Stimulated activated naive CD8-positive, alpha-beta T cell treated with anti-CD3 and anti-CD28 coated beads, Interleukin-15, Interleukin-2, amounts not matched to agents 100 ng/mL and 50 ng/mL, for 24 hours (primary cell): ENCODE data around the gene TMEM135.
"Not testable (repeated sequence)": the region's sequence is repeated elsewhere in the genome, so short reads cannot be mapped to it uniquely, and the experiment has no call there.

Experiments used
- H3K27ac Mint-ChIP-seq: one replicate; pipeline ENCODE4 v1.8.0; 2021; ENCODE audit warnings: mild to moderate bottlenecking, mixed read lengths
- H3K27me3 Mint-ChIP-seq: one replicate; pipeline ENCODE4 v1.8.0; 2021; ENCODE audit warnings: mixed read lengths
- H3K36me3 Mint-ChIP-seq: one replicate; pipeline ENCODE4 v1.8.0; 2021; ENCODE audit warnings: low read depth, mixed read lengths
- H3K4me1 Mint-ChIP-seq: one replicate; pipeline ENCODE4 v1.8.0; 2021; ENCODE audit warnings: low read depth, mixed read lengths
- H3K4me3 Mint-ChIP-seq: one replicate; pipeline ENCODE4 v1.8.0; 2021; ENCODE audit warnings: mild to moderate bottlenecking, mixed read lengths
- H3K9me3 Mint-ChIP-seq: one replicate; pipeline ENCODE4 v1.8.0; 2021; ENCODE audit warnings: mixed read lengths

The TMEM135 gene

DNA sequence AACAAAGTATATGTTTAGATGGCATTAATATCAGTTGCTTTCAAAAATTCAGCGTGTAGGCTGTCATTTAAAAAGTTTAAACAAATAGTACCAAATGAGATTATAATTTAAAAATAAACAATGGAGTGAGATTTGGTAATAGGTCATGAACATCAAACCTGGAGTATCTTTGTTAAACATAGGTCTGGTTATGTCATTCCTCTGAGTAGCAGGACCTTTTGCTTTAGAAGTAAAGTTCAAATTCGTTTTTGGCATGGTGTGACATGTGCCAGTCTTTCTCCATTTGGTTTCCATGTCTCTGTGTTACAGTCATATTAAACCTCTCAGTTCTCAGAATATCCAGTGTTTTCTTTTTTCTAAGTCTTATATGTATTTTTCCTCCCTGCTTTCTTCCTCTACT is 242.4 kb downstream of the TMEM135 start:
- no peak overlapping the region for H3K27ac Mint-ChIP-seq
- H3K4me1 Mint-ChIP-seq, result no peaks in the 10 kb centered on the region
- H3K36me3 Mint-ChIP-seq, result no peaks in the 10 kb centered on the region
- H3K27me3 Mint-ChIP-seq, result no peaks in the 10 kb centered on the region
- H3K9me3 Mint-ChIP-seq, result no peaks in the 10 kb centered on the region
- no peak overlapping the region for H3K4me3 Mint-ChIP-seq

GRCh38 chr11:87281496-87281895 is 243.8 kb downstream of the TMEM135 start:
- no peaks in the 10 kb centered on the region for H3K4me1 Mint-ChIP-seq
- no peaks in the 10 kb centered on the region for H3K27me3 Mint-ChIP-seq
- H3K36me3 Mint-ChIP-seq, result no peaks in the 10 kb centered on the region
- no peak overlapping the region for H3K27ac Mint-ChIP-seq
- H3K9me3 Mint-ChIP-seq, result no peaks in the 10 kb centered on the region
- no peak overlapping the region for H3K4me3 Mint-ChIP-seq

DNA sequence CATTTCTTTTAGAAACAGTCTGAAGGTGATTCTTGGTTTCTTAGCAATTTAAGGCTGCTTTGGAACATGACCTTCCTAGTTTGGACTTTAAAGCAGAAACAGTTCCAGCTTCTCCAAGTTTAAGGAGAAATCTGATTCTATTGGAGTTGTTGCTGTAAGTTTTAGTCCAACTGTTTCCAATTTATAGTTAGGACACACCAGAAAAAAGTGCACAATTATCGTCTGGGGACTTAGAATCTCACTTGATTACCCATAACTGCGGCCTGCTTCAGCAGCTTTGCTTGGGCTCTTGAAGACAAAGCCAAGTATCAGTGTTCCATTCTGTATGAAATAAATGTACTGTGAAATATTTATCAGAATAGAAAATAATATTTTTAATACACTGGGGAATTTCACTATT is 246.6 kb downstream of the TMEM135 start:
- Mint-ChIP-seq H3K4me1 (no peaks in the 10 kb centered on the region), H3K9me3 (no peaks in the 10 kb centered on the region), H3K27me3 (no peaks in the 10 kb centered on the region), H3K36me3 (no peaks in the 10 kb centered on the region), H3K4me3 (no peak overlapping the region), H3K27ac (no peak overlapping the region)

DNA sequence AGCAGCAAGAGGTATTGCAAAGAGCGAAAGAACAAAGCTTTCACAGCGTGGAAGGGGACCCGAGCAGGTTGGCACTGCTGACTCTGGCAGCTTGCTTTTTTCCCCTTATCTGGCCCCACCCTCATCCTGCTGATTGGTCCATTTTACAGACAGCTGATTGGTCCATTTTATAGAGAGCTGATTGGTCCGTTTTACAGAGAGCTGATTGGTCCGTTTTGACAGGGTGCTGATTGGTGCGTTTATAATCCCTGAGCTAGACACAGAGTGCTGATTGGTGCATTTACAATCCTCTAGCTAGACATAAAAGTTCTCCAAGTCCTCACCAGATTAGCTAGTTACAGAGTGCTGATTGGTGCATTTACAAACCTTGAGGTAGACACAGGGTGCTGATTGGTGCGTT is 247.9 kb downstream of the TMEM135 start:
- not testable (repeated sequence) for H3K27ac Mint-ChIP-seq, H3K9me3 Mint-ChIP-seq, H3K4me1 Mint-ChIP-seq, H3K4me3 Mint-ChIP-seq, H3K27me3 Mint-ChIP-seq, H3K36me3 Mint-ChIP-seq

- Mint-ChIP-seq H3K27ac (no peak overlapping the region), H3K27me3 (no peaks in the 10 kb centered on the region), H3K9me3 (no peaks in the 10 kb centered on the region), H3K4me1 (no peaks in the 10 kb centered on the region), H3K36me3 (no peaks in the 10 kb centered on the region), H3K4me3 (no peak overlapping the region)
These were observed 248.6 kb downstream of the TMEM135 start for GRCh38 chr11:87286338-87286737.

- H3K4me1 Mint-ChIP-seq, result no peaks in the 10 kb centered on the region
- H3K4me3 Mint-ChIP-seq, result no peak overlapping the region
- H3K27me3 Mint-ChIP-seq, result no peaks in the 10 kb centered on the region
- no peak overlapping the region for H3K27ac Mint-ChIP-seq
- H3K36me3 Mint-ChIP-seq, result no peaks in the 10 kb centered on the region
- no peaks in the 10 kb centered on the region for H3K9me3 Mint-ChIP-seq
These were observed 252.7 kb downstream of the TMEM135 start for GRCh38 chr11:87290304-87290922.

DNA sequence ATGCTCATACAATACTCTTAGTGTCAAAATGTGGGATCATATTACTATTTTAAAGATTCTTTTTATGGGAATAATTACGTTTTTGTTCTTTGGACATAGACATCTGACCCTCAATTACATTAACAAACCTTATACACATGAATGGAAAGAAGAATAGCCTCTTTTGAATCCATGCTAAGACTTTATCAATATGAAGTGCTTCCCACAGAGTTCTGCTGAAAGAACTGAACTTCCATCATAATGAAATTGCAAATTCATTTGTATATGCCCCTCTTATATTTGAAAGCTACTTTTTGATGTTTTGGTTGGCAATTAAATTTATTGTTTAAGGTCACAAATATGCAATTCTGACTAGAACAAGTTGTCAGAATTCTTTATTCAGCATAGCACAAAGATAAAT is 254.9 kb downstream of the TMEM135 start:
- peaks cover 5% of the 10 kb centered on the region for H3K36me3 Mint-ChIP-seq
- no peak overlapping the region for H3K27ac Mint-ChIP-seq
- no peak overlapping the region for H3K4me3 Mint-ChIP-seq
- no peaks in the 10 kb centered on the region for H3K9me3 Mint-ChIP-seq
- H3K27me3 Mint-ChIP-seq, result no peaks in the 10 kb centered on the region
- H3K4me1 Mint-ChIP-seq, result no peaks in the 10 kb centered on the region

DNA sequence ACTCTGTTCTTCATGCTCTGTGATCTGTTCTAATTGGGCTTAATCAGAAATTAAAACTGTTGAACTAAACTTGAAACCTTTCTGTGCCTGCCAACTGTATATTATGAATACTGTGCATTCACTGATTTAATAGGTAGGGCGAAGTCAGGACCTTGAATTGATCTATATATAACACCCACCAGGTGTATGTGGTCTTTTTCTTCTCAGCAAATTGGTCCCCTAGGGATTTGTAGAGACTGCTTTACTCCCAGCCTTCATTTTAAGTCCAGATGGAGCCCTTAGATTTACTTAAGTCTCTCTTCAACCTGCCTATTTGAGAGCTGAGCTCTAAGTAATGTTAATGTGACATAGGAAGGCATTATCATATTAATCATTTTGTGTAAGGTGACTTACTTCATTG is 257.5 kb downstream of the TMEM135 start:
- H3K4me3 Mint-ChIP-seq, result no peak overlapping the region
- no peaks in the 10 kb centered on the region for H3K27me3 Mint-ChIP-seq
- peaks cover 5% of the 10 kb centered on the region for H3K36me3 Mint-ChIP-seq
- H3K4me1 Mint-ChIP-seq, result no peaks in the 10 kb centered on the region
- no peak overlapping the region for H3K27ac Mint-ChIP-seq
- H3K9me3 Mint-ChIP-seq, result no peaks in the 10 kb centered on the region

DNA sequence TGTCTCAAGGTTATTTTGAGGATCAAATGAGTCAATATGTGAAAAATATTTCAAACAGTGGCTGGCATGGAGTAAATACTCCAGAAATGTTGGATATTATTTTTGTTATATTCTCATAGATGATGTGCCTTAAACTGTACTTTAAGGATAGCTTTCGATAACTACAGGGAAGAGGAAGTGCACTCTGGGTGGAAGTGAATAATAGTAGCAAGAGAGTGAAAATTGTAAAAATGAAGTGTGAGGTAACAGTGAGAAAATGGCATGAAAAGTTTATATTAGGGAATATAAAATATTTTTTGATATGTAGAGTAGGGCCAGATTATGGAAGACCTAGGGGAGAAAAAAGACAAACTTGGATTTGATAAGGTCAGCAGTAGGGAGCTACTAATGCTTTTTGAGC is 258.9 kb downstream of the TMEM135 start:
- no peaks in the 10 kb centered on the region for H3K27me3 Mint-ChIP-seq
- H3K9me3 Mint-ChIP-seq, result no peaks in the 10 kb centered on the region
- H3K36me3 Mint-ChIP-seq, result peaks cover 5% of the 10 kb centered on the region
- H3K4me3 Mint-ChIP-seq, result no peak overlapping the region
- no peak overlapping the region for H3K27ac Mint-ChIP-seq
- no peaks in the 10 kb centered on the region for H3K4me1 Mint-ChIP-seq

GRCh38 chr11:87298155-87298554 is 260.4 kb downstream of the TMEM135 start:
- H3K4me1 Mint-ChIP-seq, result no peaks in the 10 kb centered on the region
- no peak overlapping the region for H3K4me3 Mint-ChIP-seq
- H3K27ac Mint-ChIP-seq, result no peak overlapping the region
- no peaks in the 10 kb centered on the region for H3K27me3 Mint-ChIP-seq
- H3K9me3 Mint-ChIP-seq, result no peaks in the 10 kb centered on the region
- peaks cover 8% of the 10 kb centered on the region for H3K36me3 Mint-ChIP-seq

- H3K36me3 Mint-ChIP-seq, result peaks cover 8% of the 10 kb centered on the region
- no peaks in the 10 kb centered on the region for H3K9me3 Mint-ChIP-seq
- H3K4me3 Mint-ChIP-seq, result no peak overlapping the region
- no peaks in the 10 kb centered on the region for H3K27me3 Mint-ChIP-seq
- H3K4me1 Mint-ChIP-seq, result no peaks in the 10 kb centered on the region
- H3K27ac Mint-ChIP-seq, result no peak overlapping the region
These were observed 261.3 kb downstream of the TMEM135 start for GRCh38 chr11:87299041-87299481.

GRCh38 chr11:87300640-87301380 is 263.1 kb downstream of the TMEM135 start:
- Mint-ChIP-seq H3K36me3 (peaks cover 8% of the 10 kb centered on the region), H3K4me1 (no peaks in the 10 kb centered on the region), H3K9me3 (no peaks in the 10 kb centered on the region), H3K4me3 (no peak overlapping the region), H3K27ac (no peak overlapping the region), H3K27me3 (no peaks in the 10 kb centered on the region)

GRCh38 chr11:87301785-87302540 is 264.2 kb downstream of the TMEM135 start:
- no peaks in the 10 kb centered on the region for H3K9me3 Mint-ChIP-seq
- no peaks in the 10 kb centered on the region for H3K27me3 Mint-ChIP-seq
- H3K27ac Mint-ChIP-seq, result no peak overlapping the region
- no peak overlapping the region for H3K4me3 Mint-ChIP-seq
- H3K36me3 Mint-ChIP-seq, result peaks cover 5% of the 10 kb centered on the region
- no peaks in the 10 kb centered on the region for H3K4me1 Mint-ChIP-seq

- Mint-ChIP-seq H3K27ac (no peak overlapping the region), H3K27me3 (no peaks in the 10 kb centered on the region), H3K36me3 (peaks cover 7% of the 10 kb centered on the region), H3K9me3 (no peaks in the 10 kb centered on the region), H3K4me1 (no peaks in the 10 kb centered on the region), H3K4me3 (no peak overlapping the region)
These were observed 266.7 kb downstream of the TMEM135 start for GRCh38 chr11:87304412-87304811.

DNA sequence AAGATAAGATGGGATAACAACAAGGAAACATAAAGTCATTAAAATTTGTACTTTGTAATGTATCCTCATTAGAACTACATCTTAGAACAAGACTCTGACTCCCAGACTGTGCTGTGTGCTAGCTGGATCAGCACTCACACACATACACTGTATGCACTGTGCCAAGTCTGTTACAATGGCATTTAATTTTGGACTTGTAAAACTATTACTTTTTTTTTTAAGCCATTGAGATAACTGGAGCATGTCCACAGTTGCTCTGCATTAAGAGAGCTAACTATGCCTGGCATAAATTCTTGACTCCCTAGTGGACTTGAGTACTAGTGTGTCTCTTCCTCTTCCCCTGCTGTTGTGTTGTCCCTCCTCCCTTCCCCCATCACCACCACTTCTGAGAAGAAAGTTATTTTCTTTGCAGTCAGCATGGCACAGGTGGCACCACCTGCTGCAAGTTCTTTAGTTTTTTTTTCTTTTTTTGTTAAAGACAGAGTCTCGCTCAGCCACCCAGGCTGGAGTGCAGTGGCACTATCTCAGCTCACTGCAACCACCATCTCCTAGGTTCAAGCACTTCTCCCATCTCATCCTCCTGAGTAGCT is 268.6 kb downstream of the TMEM135 start:
- H3K36me3 Mint-ChIP-seq, result peaks cover 11% of the 10 kb centered on the region
- H3K4me1 Mint-ChIP-seq, result no peaks in the 10 kb centered on the region
- H3K27ac Mint-ChIP-seq, result no peak overlapping the region
- H3K27me3 Mint-ChIP-seq, result no peaks in the 10 kb centered on the region
- H3K9me3 Mint-ChIP-seq, result no peaks in the 10 kb centered on the region
- H3K4me3 Mint-ChIP-seq, result no peak overlapping the region
